Tibial nerve (tissue), 4 donors: Measurements from ENCODE around the gene UNC93A. TPM values are rescaled to one million over a fixed set of nuclear protein-coding genes. Genes with fewer than 3 reads are reported as not detected.
"Not testable (repeated sequence)": the region's sequence is repeated elsewhere in the genome, so short reads cannot be mapped to it uniquely, and the experiment has no call there.

Source experiments
- DNase-seq, 2 donors: peaks; one replicate each; pipeline ENCODE4 v3.0.0-alpha.2; 2019; ENCODE audit warnings: low spot score in 2 of 2
- H3K27ac ChIP-seq, 4 donors: fragments of 200-600 bp; sonication (generic) in 3 of 4; one replicate each; pipeline ENCODE4 v1.5.1; 2017 to 2019; ENCODE audit warnings: mild to moderate bottlenecking in 1 of 4
- H3K27me3 ChIP-seq, 2 donors: fragments of 200-600 bp; sonication (generic) in 1 of 2; one replicate each; pipeline versions ENCODE4 v1.5.1 to v1.6.0; 2017 to 2019
- H3K36me3 ChIP-seq, 3 donors: fragments of 200-600 bp; sonication (generic); one replicate each; pipeline ENCODE4 v1.5.1; 2018 to 2019
- H3K4me1 ChIP-seq, 4 donors: fragments of 200-600 bp; sonication (generic) in 3 of 4; one replicate each; pipeline ENCODE4 v1.5.1; 2017 to 2019
- H3K4me3 ChIP-seq, 4 donors: fragments of 200-600 bp; sonication (generic) in 3 of 4; one replicate each; pipeline ENCODE4 v1.5.1; 2017 to 2019; ENCODE audit warnings: mild to moderate bottlenecking in 1 of 4, moderate library complexity in 1 of 4
- H3K9me3 ChIP-seq, 4 donors: fragments of 200-600 bp; sonication (generic) in 3 of 4; one replicate each; pipeline ENCODE4 v1.5.1; 2017 to 2019
- EP300 ChIP-seq, 2 donors: sonication (generic); formaldehyde crosslinking; IDR thresholded peaks; one replicate each; pipeline ENCODE4 v1.6.1; 2017; ENCODE audit warnings: antibody characterized with exemption in 2 of 2, mild to moderate bottlenecking in 1 of 2
- POLR2A ChIP-seq, 2 donors: fragments of 450-650 bp; IDR thresholded peaks; one replicate each; pipeline ENCODE4 v1.6.1; 2017; ENCODE audit warnings: antibody characterized with exemption in 2 of 2, mild to moderate bottlenecking in 2 of 2, moderate library complexity in 2 of 2
- WGBS, 2 donors: methylation state at CpG; one replicate each; pipeline ENCODE4 v1.1.5; 2018; 5-methylcytosine and 5-hydroxymethylcytosine counted together
- total RNA-seq, 4 donors: library from RNA; depleted of rRNA; stranded (reverse); fragments of >200 nt; gene quantifications; one replicate each; pipeline ENCODE4 v1.1.0, GENCODE V29; 2016
- TF ChIP-seq, protein P1 (sequence below), 5 experiments: fragments of 200-600 bp in 3 of 5; fragments of 450-650 bp in 2 of 5; sonication (generic) in 3 of 5; IDR thresholded peaks; one replicate each; pipeline ENCODE4 v1.5.1; 2016 to 2019; ENCODE audit warnings: antibody characterized with exemption in 5 of 5, mild to moderate bottlenecking in 3 of 5, moderate library complexity in 2 of 5

UNC93A gene
- total RNA-seq, 4 donors from 2014 or later = not detected

DNA sequence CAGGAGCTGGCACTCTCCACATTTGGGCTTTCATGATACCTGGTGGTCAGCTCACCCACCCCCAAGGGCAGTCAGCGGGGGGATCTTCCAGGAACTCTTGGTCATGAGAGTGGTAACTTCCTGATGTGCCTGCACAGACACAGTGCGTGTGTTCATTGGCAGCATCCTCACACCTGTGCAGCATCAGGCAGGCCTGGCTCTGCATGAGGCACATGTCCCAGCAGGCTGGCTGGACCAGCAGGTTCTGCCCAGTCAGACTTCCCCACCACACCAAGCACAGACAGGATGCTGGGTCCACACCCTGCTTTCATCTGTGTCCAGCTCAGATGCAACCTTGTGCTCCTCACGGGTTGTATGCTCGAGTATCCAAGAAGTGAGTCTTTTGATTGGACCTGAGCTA lies 15.7 kb upstream of the UNC93A start:
- Histone ChIP-seq H3K4me3 (no peak overlapping the region), H3K27ac (no peak overlapping the region), H3K36me3 (no peaks in the 10 kb centered on the region), H3K4me1 (no peaks in the 10 kb centered on the region), H3K9me3 (no peaks in the 10 kb centered on the region), H3K27me3 (no peaks in the 10 kb centered on the region)
- WGBS, 2 donors = 74 to 90% methylated on average over 4 of the region's 4 CpGs
- TF ChIP-seq POLR2A (IDR thresholded peaks at IDR 0.05) = no peak
- TF ChIP-seq, protein P1, sequence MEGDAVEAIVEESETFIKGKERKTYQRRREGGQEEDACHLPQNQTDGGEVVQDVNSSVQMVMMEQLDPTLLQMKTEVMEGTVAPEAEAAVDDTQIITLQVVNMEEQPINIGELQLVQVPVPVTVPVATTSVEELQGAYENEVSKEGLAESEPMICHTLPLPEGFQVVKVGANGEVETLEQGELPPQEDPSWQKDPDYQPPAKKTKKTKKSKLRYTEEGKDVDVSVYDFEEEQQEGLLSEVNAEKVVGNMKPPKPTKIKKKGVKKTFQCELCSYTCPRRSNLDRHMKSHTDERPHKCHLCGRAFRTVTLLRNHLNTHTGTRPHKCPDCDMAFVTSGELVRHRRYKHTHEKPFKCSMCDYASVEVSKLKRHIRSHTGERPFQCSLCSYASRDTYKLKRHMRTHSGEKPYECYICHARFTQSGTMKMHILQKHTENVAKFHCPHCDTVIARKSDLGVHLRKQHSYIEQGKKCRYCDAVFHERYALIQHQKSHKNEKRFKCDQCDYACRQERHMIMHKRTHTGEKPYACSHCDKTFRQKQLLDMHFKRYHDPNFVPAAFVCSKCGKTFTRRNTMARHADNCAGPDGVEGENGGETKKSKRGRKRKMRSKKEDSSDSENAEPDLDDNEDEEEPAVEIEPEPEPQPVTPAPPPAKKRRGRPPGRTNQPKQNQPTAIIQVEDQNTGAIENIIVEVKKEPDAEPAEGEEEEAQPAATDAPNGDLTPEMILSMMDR (IDR thresholded peaks at IDR 0.05) = no peak
- no peak for TF ChIP-seq EP300 (IDR thresholded peaks at IDR 0.05)
- DNase-seq = no peak

DNA sequence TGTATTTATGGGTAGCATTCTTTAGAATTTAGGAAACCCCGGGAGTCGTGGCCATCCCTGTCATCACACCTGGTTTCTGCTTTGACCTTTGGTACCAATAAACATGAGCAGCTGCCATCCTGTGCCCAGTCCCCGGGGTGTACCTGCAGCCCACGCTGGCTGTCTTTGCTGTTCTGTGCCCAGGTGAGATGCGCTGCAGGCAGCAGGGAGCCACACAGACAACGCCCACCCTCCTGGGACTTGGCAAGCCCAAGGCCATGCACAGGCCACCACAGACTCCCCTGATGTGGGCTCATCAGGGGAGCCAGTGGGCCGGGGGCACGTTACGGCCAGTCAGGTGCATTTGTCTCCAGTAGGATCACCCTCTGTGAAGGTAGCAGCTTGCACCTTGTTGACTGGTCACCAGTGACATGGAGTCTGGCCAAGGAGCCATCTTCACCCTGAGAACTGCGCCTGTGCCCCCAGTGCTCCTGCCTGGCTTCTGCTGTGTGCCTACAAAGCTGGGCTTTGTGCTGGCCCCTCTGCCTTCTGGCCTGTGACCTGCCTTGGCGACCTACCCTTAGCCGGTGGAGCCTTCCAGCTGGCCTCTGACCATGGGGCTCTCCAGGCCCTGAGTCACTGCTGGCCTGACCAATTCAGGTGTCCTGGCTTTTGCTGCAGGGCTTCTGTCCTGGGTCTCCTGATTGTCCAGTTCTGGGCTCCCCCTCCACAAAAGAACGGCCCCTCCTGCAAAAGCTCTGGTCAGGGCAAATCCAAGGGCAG lies 14.2 kb upstream of the UNC93A start:
- no peaks in the 10 kb centered on the region for H3K4me1 ChIP-seq
- 63 to 79% methylated on average over 9 to 10 of the region's 13 CpGs for WGBS, 2 donors
- no peak overlapping the region for H3K4me3 ChIP-seq
- no peak overlapping the region for H3K27ac ChIP-seq
- H3K27me3 ChIP-seq = no peaks in the 10 kb centered on the region
- DNase-seq = no peak
- no peaks in the 10 kb centered on the region for H3K9me3 ChIP-seq
- H3K36me3 ChIP-seq = no peaks in the 10 kb centered on the region
- TF ChIP-seq POLR2A (IDR thresholded peaks at IDR 0.05) = no peak
- TF ChIP-seq, protein P1 (IDR thresholded peaks at IDR 0.05) = no peak
- TF ChIP-seq EP300 (IDR thresholded peaks at IDR 0.05) = no peak

DNA sequence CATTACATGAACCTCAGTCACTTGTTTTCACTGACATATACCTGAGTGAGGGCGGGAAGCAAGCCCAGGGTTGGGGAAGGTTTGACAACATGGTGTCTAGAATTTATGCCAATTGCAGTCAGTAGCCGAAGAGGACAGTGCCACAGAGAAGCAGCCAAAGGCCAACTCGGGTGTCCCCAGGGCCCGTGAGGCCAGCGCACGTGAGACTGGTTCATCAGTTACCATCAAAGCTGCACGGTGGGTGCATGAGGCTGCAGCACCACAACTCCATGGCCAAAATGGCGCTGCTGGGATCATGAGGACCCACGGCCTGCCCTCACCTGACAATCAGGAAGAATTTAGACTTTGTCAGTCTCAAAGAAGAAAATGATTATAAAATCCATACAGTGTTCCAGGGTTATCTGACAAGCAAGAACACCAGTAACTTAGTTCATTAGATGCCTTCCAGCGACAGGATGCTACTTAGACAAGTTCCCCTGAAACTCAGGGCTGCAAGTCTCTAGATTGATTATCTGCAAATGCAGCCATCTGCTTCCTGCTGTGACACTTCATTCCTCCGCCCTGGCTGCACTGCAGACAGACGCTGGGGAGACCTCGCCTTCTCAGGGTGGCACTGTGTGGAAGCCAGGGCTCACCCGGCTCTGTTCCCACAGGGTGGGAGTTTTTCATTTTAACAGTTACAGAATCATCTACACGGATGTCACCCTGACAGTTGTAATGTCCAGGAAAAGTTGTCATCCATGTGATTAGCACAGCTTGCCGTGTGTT lies 12.8 kb upstream of the UNC93A start:
- not testable (repeated sequence) for H3K4me3 ChIP-seq, H3K27me3 ChIP-seq, H3K36me3 ChIP-seq, H3K4me1 ChIP-seq, H3K27ac ChIP-seq, DNase-seq, H3K9me3 ChIP-seq
- 77 to 78% methylated on average over 13 to 16 of the region's 16 CpGs for WGBS, 2 donors

DNA sequence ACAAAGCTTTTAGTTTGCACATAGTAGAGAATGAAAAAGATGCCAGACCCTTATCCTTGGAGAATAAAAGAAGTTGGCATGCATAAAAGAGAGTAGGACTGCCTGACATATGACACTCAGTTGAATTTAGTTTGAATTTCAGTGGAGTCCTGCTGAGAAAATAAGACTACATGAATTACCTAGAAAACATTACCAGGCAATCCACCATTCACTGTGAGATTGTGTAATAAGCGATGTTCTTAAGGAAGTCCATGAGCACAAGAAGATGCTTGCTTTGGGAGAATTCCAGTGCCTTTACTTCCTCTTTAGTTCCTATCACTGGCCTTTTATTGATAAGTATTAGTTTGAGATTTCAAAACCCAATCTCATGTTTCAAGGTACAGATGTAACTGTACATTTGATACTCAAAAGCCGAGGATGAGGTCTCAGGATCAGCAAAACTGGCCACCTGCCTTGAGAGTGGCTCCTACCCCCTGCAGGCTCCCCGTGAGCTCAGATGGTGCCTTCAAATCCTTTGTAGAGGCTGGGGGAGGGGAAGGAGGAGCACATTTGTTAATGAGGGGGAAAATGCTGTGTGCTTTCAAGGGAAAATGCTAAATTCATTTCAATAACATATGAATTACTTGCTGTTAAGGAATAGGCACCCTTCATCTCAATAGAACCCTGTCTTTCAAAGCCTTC lies 11.2 kb upstream of the UNC93A start:
- H3K36me3 ChIP-seq = no peaks in the 10 kb centered on the region
- DNase-seq = no peak
- 79 to 84% methylated on average over 3 of the region's 3 CpGs for WGBS, 2 donors
- no peaks in the 10 kb centered on the region for H3K27me3 ChIP-seq
- no peaks in the 10 kb centered on the region for H3K9me3 ChIP-seq
- no peak overlapping the region for H3K27ac ChIP-seq
- TF ChIP-seq, protein P1 (IDR thresholded peaks at IDR 0.05) = no peak
- TF ChIP-seq EP300 (IDR thresholded peaks at IDR 0.05) (no peak), POLR2A (IDR thresholded peaks at IDR 0.05) (no peak)
- H3K4me1 ChIP-seq = no peaks in the 10 kb centered on the region
- H3K4me3 ChIP-seq = no peak overlapping the region

DNA sequence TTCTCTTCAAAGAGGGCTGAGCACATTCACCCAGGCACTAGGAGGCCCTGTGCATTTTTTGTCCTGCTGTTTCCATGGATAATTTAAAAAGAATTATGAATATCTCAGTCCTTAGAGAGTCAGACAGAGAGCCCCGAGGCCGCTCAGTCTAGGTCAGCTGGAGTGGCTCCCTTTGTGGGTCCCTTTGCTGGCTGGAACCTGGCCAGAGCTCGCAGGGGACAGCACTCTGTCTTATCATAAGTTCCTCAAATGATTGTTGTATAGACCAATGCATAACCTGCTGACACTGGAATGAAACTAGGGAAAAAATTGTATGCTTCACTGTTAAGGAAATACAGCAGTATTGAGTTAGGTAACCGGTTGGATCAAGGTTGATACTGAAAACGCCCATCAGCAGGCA lies 10.6 kb upstream of the UNC93A start:
- H3K27me3 ChIP-seq, H3K9me3 ChIP-seq, H3K36me3 ChIP-seq, H3K4me3 ChIP-seq, DNase-seq, H3K27ac ChIP-seq, H3K4me1 ChIP-seq: not testable (repeated sequence)
- WGBS, 2 donors = 64 to 65% methylated on average over 5 of the region's 5 CpGs

DNA sequence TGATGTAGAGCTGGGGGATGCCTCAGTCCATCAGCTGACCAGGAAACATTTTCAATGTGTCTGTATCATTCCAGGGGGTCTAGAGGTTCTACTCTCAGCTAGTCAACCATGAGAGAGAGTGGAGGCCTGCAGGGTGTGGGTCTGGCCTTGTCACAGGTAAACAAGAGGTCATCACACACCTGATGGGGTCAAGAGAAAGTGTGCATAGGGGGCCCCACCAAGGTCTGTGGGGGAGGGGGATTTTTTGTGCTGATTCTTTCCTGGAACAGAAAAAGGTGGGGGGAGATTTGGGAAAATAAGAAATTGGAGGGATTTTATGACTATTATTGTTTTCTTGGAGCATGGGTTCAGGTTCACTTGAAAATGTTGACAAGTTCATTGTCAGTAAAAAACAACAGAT lies 8.9 kb upstream of the UNC93A start:
- H3K9me3 ChIP-seq = no peaks in the 10 kb centered on the region
- no peak overlapping the region for H3K4me3 ChIP-seq
- no peak for DNase-seq
- no peaks in the 10 kb centered on the region for H3K27me3 ChIP-seq
- H3K4me1 ChIP-seq = no peaks in the 10 kb centered on the region
- no peaks in the 10 kb centered on the region for H3K36me3 ChIP-seq
- TF ChIP-seq EP300 (IDR thresholded peaks at IDR 0.05) = no peak
- TF ChIP-seq, protein P1 (IDR thresholded peaks at IDR 0.05) = no peak
- no peak for TF ChIP-seq POLR2A (IDR thresholded peaks at IDR 0.05)
- H3K27ac ChIP-seq = no peak overlapping the region

DNA sequence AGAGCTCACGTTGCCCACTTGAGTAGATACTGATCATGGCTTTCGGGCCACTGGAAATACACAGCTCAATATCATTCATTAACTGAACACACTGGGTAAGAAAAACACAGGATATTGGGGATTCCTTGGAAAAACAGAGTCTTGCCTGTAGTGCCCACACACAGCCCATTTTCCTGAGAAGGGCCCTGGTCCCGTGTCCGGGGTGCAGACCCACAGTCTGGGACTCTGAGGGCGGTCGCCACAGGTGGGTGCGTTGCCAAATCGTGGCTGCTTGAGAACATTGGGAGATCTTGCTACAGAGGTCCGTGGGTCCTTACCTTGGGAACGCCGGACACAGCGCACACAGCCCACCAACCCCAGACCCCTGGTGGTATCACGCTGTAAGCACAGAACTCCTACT lies 6.5 kb upstream of the UNC93A start:
- 94% methylated on average over 8 of the region's 13 CpGs; no CpG with 5 or more reads in 1 of the 2 donors for WGBS, 2 donors
- H3K27ac ChIP-seq, H3K36me3 ChIP-seq, DNase-seq, H3K4me1 ChIP-seq, H3K9me3 ChIP-seq, H3K4me3 ChIP-seq, H3K27me3 ChIP-seq: not testable (repeated sequence)
